DOHH2 (cell line): ENCODE measurements around the gene RANBP1.

Source experiments
- H3F3A ChIP-seq: fragments of 200-600 bp; sonication (generic), shearing (Covaris generic); 2 replicates; pipeline ENCODE4 v1.6.0; 2016; ENCODE audit warnings: antibody characterized with exemption, mild to moderate bottlenecking; ENCODE audit not compliant: control insufficient read depth, insufficient read depth
- H3K27ac ChIP-seq: fragments of 200-600 bp; sonication (generic); 2 replicates; pipeline ENCODE4 v1.5.1; 2014; ENCODE audit warnings: low read depth, mild to moderate bottlenecking, low read length, moderate library complexity
- H3K27me3 ChIP-seq: fragments of 200-600 bp; sonication (generic); 2 replicates; pipeline ENCODE4 v1.6.1; 2014; ENCODE audit warnings: mild to moderate bottlenecking, low read length, mixed read lengths; ENCODE audit not compliant: control insufficient read depth
- H3K36me3 ChIP-seq: fragments of 200-600 bp; sonication (generic); 2 replicates; pipeline ENCODE4 v1.6.1; 2014; ENCODE audit warnings: mild to moderate bottlenecking, low read length, moderate library complexity, mixed read lengths; ENCODE audit not compliant: control insufficient read depth
- H3K4me1 ChIP-seq: fragments of 200-600 bp; sonication (generic); 2 replicates; pipeline ENCODE4 v1.6.1; 2014; ENCODE audit warnings: mild to moderate bottlenecking, low read length, mixed read lengths; ENCODE audit not compliant: control insufficient read depth
- H3K4me2 ChIP-seq: fragments of 200-600 bp; sonication (generic); 2 replicates; pipeline ENCODE4 v1.6.0; 2014; ENCODE audit warnings: mild to moderate bottlenecking, low read length, moderate library complexity
- H3K4me3 ChIP-seq: fragments of 200-600 bp; sonication (generic); 2 replicates; pipeline ENCODE4 v1.5.1; 2014; ENCODE audit warnings: mild to moderate bottlenecking, low read length, mixed read lengths
- H3K79me2 ChIP-seq: fragments of 200-600 bp; sonication (generic); 2 replicates; pipeline ENCODE4 v1.6.1; 2014; ENCODE audit warnings: mild to moderate bottlenecking, low read length, mixed read lengths; ENCODE audit not compliant: control insufficient read depth
- H3K9me2 ChIP-seq: fragments of 200-600 bp; sonication (generic); replicated peaks from 2 replicates; pipeline ENCODE4 v1.6.1; 2014; ENCODE audit warnings: mild to moderate bottlenecking, low read length, mixed read lengths; ENCODE audit not compliant: control insufficient read depth
- H3K9me3 ChIP-seq: fragments of 200-600 bp; sonication (generic); 2 replicates; pipeline ENCODE4 v1.6.1; 2014; ENCODE audit warnings: antibody characterized with exemption, low read length, mixed read lengths; ENCODE audit not compliant: control insufficient read depth, insufficient read depth
- H4K20me1 ChIP-seq: fragments of 200-600 bp; sonication (generic); 2 replicates; pipeline ENCODE4 v1.6.0; 2014; ENCODE audit warnings: low read depth, mild to moderate bottlenecking, antibody characterized with exemption, low read length, moderate library complexity; ENCODE audit not compliant: control insufficient read depth, insufficient read depth
- EZH2phosphoT487 ChIP-seq: fragments of 200-600 bp; sonication (generic); IDR thresholded peaks from 2 replicates; pipeline ENCODE4 v1.6.1; 2017; ENCODE audit warnings: borderline replicate concordance, mild to moderate bottlenecking, antibody characterized with exemption, low read length, moderate library complexity, mixed read lengths
- TF ChIP-seq, protein P1 (sequence below): fragments of 200-600 bp; sonication (generic); IDR thresholded peaks from one replicate; pipeline ENCODE4 v1.5.1; 2014; ENCODE audit warnings: antibody characterized with exemption, mild to moderate bottlenecking, low read depth, low read length; ENCODE audit not compliant: poor library complexity, severe bottlenecking

The RANBP1 gene

GRCh38 chr22:20116376-20116950, 559 bp downstream of the RANBP1 start:
- Histone ChIP-seq H3K27ac (peak overlapping the region; percentile 50), H3K4me2 (peak overlapping the region; percentile 85), H4K20me1 (peaks cover 13% of the 10 kb centered on the region), H3F3A (no peaks in the 10 kb centered on the region), H3K4me1 (peaks cover 36% of the 10 kb centered on the region), H3K9me3 (no peaks in the 10 kb centered on the region), H3K9me2 (no peaks in the 10 kb centered on the region), H3K4me3 (peak overlapping the region; percentile 99), H3K36me3 (peaks cover 92% of the 10 kb centered on the region), H3K79me2 (peaks cover 72% of the 10 kb centered on the region), H3K27me3 (no peaks in the 10 kb centered on the region)
- TF ChIP-seq, protein P1, sequence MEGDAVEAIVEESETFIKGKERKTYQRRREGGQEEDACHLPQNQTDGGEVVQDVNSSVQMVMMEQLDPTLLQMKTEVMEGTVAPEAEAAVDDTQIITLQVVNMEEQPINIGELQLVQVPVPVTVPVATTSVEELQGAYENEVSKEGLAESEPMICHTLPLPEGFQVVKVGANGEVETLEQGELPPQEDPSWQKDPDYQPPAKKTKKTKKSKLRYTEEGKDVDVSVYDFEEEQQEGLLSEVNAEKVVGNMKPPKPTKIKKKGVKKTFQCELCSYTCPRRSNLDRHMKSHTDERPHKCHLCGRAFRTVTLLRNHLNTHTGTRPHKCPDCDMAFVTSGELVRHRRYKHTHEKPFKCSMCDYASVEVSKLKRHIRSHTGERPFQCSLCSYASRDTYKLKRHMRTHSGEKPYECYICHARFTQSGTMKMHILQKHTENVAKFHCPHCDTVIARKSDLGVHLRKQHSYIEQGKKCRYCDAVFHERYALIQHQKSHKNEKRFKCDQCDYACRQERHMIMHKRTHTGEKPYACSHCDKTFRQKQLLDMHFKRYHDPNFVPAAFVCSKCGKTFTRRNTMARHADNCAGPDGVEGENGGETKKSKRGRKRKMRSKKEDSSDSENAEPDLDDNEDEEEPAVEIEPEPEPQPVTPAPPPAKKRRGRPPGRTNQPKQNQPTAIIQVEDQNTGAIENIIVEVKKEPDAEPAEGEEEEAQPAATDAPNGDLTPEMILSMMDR: no peak
- TF ChIP-seq EZH2phosphoT487: no peak

- Histone ChIP-seq H3K4me3 (peak within 1 kb of the TSS; percentile 99), H3K9me3 (no peaks in the 10 kb centered on the region), H3K4me2 (peak within 1 kb of the TSS; percentile 85), H3K4me1 (peaks cover 34% of the 10 kb centered on the region), H4K20me1 (peaks cover 19% of the 10 kb centered on the region), H3K27ac (peak within 1 kb of the TSS; percentile 65), H3K27me3 (no peaks in the 10 kb centered on the region), H3K79me2 (peaks cover 79% of the 10 kb centered on the region), H3K36me3 (peaks cover 93% of the 10 kb centered on the region), H3F3A (no peaks in the 10 kb centered on the region), H3K9me2 (no peaks in the 10 kb centered on the region)
- TF ChIP-seq, protein P1: peak; percentile 40
- TF ChIP-seq EZH2phosphoT487: no peak
Measured at GRCh38 chr22:20116951-20117632, 1.2 kb downstream of the RANBP1 start, which contains the start of gene TRMT2A. Gene TRMT2A (minus strand): TSS chr22:20117226. CDS start chr22:20116906, 320 bp downstream.

- no peak for TF ChIP-seq EZH2phosphoT487
- TF ChIP-seq, protein P1: no peak
- Histone ChIP-seq H3K27me3 (no peaks in the 10 kb centered on the region), H4K20me1 (peaks cover 21% of the 10 kb centered on the region), H3K4me1 (peaks cover 34% of the 10 kb centered on the region), H3K36me3 (peaks cover 92% of the 10 kb centered on the region), H3K4me3 (peak overlapping the region; percentile 93), H3K4me2 (peak overlapping the region; percentile 84), H3K9me2 (no peaks in the 10 kb centered on the region), H3F3A (no peaks in the 10 kb centered on the region), H3K9me3 (no peaks in the 10 kb centered on the region), H3K27ac (peak overlapping the region; percentile 65), H3K79me2 (peaks cover 85% of the 10 kb centered on the region)
Measured at GRCh38 chr22:20117633-20118299, 1.9 kb downstream of the RANBP1 start.
